GM12878 (cell line): ENCODE data around the gene BNIP2.

Experiments
- POLR2A ChIP-seq: IDR thresholded peaks from 2 replicates; pipeline ENCODE4 v1.6.1; 2011; ENCODE audit warnings: low read depth, mild to moderate bottlenecking, low read length
- POLR2AphosphoS5 ChIP-seq: IDR thresholded peaks from 2 replicates; pipeline ENCODE4 v1.6.1; 2011; ENCODE audit warnings: mild to moderate bottlenecking, low read length, inconsistent platforms
- RCOR1 ChIP-seq: conservative IDR thresholded peaks from 2 replicates; pipeline ENCODE4 v1.6.1; 2012; ENCODE audit warnings: low read depth, low read length, improper control_type of control experiment
- TF ChIP-seq, protein P1 (sequence below): IDR thresholded peaks from 2 replicates; pipeline ENCODE4 v1.6.1; 2011; ENCODE audit warnings: low read depth, mild to moderate bottlenecking, low read length, moderate library complexity, borderline replicate concordance; ENCODE audit errors: extremely low read depth

DNA sequence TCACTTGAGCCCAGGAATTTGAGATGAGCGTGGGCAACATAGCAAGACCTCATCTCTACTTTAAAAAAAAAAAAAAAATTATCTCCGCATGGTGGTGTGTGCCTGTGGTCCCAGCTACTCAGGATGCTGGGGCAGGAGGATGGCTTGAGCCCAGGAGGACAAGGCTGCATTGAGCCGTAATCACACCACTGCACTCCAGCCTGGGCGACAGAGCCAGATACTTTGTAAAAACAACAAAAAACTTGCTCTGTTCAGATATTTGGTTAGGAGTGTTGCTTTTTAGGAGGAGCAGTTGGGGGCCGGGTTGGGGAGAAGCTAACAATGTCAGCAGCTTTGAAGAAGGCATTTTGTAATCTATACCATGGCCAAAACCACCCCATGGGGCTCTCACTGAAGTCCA, 73.5 kb downstream of the BNIP2 start:
- TF ChIP-seq, protein P1, sequence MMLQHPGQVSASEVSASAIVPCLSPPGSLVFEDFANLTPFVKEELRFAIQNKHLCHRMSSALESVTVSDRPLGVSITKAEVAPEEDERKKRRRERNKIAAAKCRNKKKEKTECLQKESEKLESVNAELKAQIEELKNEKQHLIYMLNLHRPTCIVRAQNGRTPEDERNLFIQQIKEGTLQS, result no peak
- TF ChIP-seq POLR2A, result no peak
- no peak for TF ChIP-seq POLR2AphosphoS5
- TF ChIP-seq RCOR1, result no peak
